ENCODE data around the gene PTCSC3. TPM values are rescaled to one million over a fixed set of nuclear protein-coding genes. Genes with fewer than 3 reads are reported as not detected.

PTCSC3 gene
- polyA plus RNA-seq, 2 of the 4 experiments (the other 2 are of a cell fraction) = not detected

- 16% methylated on average over 1 of the region's 1 CpG for WGBS (ENCODE audit: missing lambda C conversion rate)
- ATAC-seq (no peak), DNase-seq (ENCODE audit: low read depth in 1 of 2, low spot score in 1 of 2) (no peak), FAIRE-seq (no peak)
- TF ChIP-seq RNF2 (IDR thresholded peaks at IDR 0.05; ENCODE audit: borderline replicate concordance, low read depth) (no peak), FOSB (CRISPR knock-in tag; IDR thresholded peaks at IDR 0.05) (no peak), BHLHE40 (IDR thresholded peaks at IDR 0.05; ENCODE audit: low read depth, low read length) (no peak), JUN (IDR thresholded peaks at IDR 0.05) (no peak), EHF (CRISPR knock-in tag; IDR thresholded peaks at IDR 0.05) (no peak), EHMT2 (IDR thresholded peaks at IDR 0.05; ENCODE audit: low read depth) (no peak), POLR2AphosphoS2 (conservative IDR thresholded peaks at IDR 0.05; ENCODE audit: low read length) (no peak), MAFK (IDR thresholded peaks at IDR 0.05; ENCODE audit: partially characterized antibody) (no peak), CHD2 (IDR thresholded peaks at IDR 0.05; ENCODE audit: low read length, partially characterized antibody) (no peak), MAX (IDR thresholded peaks at IDR 0.05) (no peak), POLR2A (IDR thresholded peaks at IDR 0.05; ENCODE audit: low read length) (no peak)
- ChIA-PET CTCF (no interaction called here), POLR2A (no interaction called here)
- Histone ChIP-seq H3K4me1 (no peaks in the 10 kb centered on the region), H3K4me2 (no peak overlapping the region), H3K27ac (no peak overlapping the region), H3K4me3 (no peak overlapping the region), H3K9me3 (no peaks in the 10 kb centered on the region)
Observed at GRCh38 chr14:36130186-36130585, 46.3 kb downstream of the PTCSC3 start.

- no peak overlapping the region for H3K4me2 ChIP-seq
- ATAC-seq (no peak), FAIRE-seq (no peak)
Observed at GRCh38 chr14:36129181-36129580, 47.3 kb downstream of the PTCSC3 start.

GRCh38 chr14:36113341-36113740, 63.2 kb downstream of the PTCSC3 start:
- ChIA-PET POLR2A (no interaction called here), CTCF (interaction anchor here (0.6 kb wide), 1 partner anchor 170 kb away, joined by 3 read pairs; no protein-coding TSS in a partner anchor)
- TF ChIP-seq ZNF302 (CRISPR knock-in tag; IDR thresholded peaks at IDR 0.05) = no peak
- no peak for TF ChIP-seq CHD4 (IDR thresholded peaks at IDR 0.05; ENCODE audit: borderline replicate concordance)
- TF ChIP-seq CEBPB (IDR thresholded peaks at IDR 0.05) = no peak
- no peak for TF ChIP-seq JUN (IDR thresholded peaks at IDR 0.05)
- no peak for TF ChIP-seq CTCF (IDR thresholded peaks at IDR 0.05)
- TF ChIP-seq FOSB (CRISPR knock-in tag; IDR thresholded peaks at IDR 0.05) = no peak
- TF ChIP-seq NFE2L2 (conservative IDR thresholded peaks at IDR 0.05; ENCODE audit: low read length) = no peak
- TF ChIP-seq RFX5 (IDR thresholded peaks at IDR 0.05) = no peak
- TF ChIP-seq FOSL2 (IDR thresholded peaks at IDR 0.05) = no peak
- no peak for TF ChIP-seq FOSL2 (CRISPR knock-in tag; IDR thresholded peaks at IDR 0.05)
- TF ChIP-seq CHD2 (IDR thresholded peaks at IDR 0.05; ENCODE audit: low read length, partially characterized antibody) = no peak
- TF ChIP-seq EP300 (IDR thresholded peaks at IDR 0.05) = no peak
- TF ChIP-seq RCOR1 (IDR thresholded peaks at IDR 0.05; ENCODE audit: low read depth, low read length) = no peak
- TF ChIP-seq MAX (IDR thresholded peaks at IDR 0.05) = no peak
- no peak for TF ChIP-seq RARB (CRISPR knock-in tag; IDR thresholded peaks at IDR 0.05)
- TF ChIP-seq HMGXB4 (CRISPR knock-in tag; IDR thresholded peaks at IDR 0.05; ENCODE audit: borderline replicate concordance) = no peak
- no peak for TF ChIP-seq RNF2 (IDR thresholded peaks at IDR 0.05; ENCODE audit: borderline replicate concordance, low read depth)
- no peak overlapping the region for H3K4me3 ChIP-seq
- ATAC-seq (no peak), FAIRE-seq (no peak), DNase-seq (ENCODE audit: low read depth in 1 of 2, low spot score in 1 of 2) (no peak)
- WGBS (ENCODE audit: missing lambda C conversion rate) = 69% methylated on average over 4 of the region's 4 CpGs
- no peak overlapping the region for H3K4me2 ChIP-seq
- no peak overlapping the region for H3K27ac ChIP-seq
- H3K9me3 ChIP-seq = no peaks in the 10 kb centered on the region
- no peaks in the 10 kb centered on the region for H3K4me1 ChIP-seq

More at GRCh38 chr14:36129181-36129580, 47.3 kb downstream of the PTCSC3 start:
- Histone ChIP-seq H3K4me1 (no peaks in the 10 kb centered on the region), H3K4me3 (no peak overlapping the region), H3K27ac (no peak overlapping the region), H3K9me3 (no peaks in the 10 kb centered on the region)
- ChIA-PET POLR2A (no interaction called here), CTCF (interaction anchor here (1.7 kb wide), 1 partner anchor 59 kb away, joined by 6 read pairs; no protein-coding TSS in a partner anchor)
- no peak for DNase-seq (ENCODE audit: low read depth in 1 of 2, low spot score in 1 of 2)
- WGBS (ENCODE audit: missing lambda C conversion rate) = 64% methylated on average over 2 of the region's 2 CpGs
- no peak for TF ChIP-seq KDM1A (IDR thresholded peaks at IDR 0.05; ENCODE audit: low read depth)
